NCI-H82 (cell line): ENCODE results near the gene TTLL11.
A peak's percentile ranks its signal among the peaks of the same experiment; 100 is the strongest.

Experiments
- DNase-seq: peaks from one replicate; lab custom pipeline; 2025; lab: John Stamatoyannopoulos, UW

Gene TTLL11

DNA sequence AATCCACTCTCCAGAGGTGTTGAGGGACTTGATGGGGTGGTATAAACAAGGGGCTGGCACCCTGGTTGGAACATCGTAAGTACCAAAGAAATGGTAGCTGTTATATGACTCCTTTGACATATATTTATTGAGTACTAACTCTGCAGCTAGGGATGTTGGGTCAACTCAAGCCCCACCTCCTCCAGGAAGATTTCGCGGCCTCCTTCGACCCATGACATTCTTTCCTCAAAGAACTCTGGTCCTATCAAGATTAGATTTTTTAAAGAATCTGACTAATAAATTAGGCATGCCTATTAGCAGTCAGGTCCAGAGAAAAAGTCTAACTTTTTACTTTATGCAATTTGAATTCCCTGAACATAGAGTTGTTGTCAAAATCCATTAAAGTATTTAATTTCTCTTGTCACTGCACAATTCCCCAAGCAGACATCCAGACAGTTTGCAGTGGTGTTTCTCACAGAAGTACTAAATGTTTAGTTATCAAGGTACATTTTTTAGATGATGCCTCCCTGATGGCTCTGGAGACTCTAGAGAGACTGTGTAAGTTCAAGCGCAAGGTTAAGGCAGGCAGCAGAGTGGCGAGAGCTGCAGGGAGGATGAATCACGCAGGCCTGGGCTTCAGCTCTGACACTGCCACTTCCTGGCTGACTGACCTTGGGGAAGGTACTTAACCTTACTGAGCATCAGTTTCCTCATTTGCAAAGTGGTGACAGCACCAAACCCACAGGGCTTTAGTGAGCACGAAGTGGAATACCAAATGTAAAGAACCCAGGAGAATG, 209.6 kb downstream of the TTLL11 start:
- DNase-seq = no peak

DNA sequence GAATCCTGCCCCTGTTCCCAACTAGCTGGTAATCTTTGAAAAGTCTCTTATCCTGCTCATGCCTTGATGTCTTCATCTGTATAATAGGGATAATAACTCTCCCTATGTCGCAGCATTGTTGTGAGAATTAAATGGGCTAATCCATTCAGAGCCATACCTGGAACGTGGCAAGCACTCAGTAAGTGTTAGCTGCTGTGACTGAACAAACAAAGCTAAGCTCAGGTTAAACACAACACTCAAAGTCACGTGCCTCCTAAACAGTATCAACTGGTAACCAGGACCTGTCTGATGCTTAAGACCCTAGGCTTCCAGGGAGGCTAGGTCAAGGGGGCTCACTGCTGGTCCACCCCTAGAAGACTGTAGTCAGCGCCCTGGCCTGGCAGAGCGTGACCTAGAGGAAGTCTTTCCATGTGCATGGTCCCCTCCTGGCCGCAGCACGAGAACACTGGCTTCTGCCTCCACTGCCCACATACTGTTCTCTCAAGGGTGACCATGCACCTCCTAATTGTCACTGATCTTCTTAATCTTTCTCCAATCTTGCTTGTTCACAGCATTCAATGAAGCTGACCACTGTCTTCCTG, 211.1 kb downstream of the TTLL11 start:
- no peak for DNase-seq

DNA sequence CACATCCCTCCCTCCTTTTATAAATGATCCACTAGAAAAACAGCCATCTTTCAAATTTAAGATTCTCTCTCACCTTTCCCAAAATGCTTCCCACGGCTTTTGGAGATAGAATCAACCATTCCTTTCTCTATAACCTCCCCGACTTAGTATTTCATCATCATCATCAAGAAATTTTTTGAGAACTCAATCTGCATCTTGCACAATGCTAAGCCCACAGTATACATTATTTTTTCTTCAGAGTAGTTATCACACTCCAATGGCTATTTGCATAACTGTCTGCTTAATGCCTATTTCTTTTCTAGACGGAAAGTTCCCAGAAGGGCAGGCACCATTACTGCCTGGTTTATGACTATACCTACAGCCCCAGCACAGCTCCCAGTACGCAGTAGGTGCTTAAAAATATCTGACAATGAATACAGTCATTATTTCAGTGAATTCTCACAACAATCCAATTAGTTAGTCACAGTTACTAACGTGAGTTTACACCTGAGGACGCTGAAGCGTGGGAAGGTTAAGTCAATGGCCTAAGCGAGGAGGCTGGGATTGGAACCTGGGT, 212.7 kb downstream of the TTLL11 start:
- no peak for DNase-seq

DNA sequence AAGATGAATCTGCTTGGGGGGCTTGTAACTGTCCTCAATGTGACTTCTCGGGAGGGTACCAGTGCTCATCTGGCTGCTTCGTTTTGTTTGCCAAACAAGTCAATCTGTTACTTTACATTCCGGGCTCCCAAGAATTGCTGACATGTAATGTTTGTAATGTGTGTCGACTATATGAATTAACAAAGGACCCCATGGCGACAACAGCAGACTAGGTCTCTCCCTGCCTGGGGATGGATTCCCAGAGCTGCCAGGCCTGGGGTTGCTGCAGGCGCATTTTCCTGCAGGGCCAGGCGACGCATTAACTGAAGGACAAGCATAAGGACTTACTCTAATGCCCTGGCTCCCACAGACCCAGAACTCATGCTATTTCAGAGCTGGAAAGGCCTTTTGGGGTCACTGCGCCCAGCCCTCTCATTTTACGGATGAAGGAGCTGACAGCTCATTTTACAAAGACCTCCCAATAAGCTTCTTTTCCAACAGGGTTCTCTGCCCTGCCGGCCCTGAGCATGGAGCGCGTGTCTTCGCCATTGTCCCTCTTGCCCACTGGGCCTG, 214.8 kb downstream of the TTLL11 start:
- no peak for DNase-seq

DNA sequence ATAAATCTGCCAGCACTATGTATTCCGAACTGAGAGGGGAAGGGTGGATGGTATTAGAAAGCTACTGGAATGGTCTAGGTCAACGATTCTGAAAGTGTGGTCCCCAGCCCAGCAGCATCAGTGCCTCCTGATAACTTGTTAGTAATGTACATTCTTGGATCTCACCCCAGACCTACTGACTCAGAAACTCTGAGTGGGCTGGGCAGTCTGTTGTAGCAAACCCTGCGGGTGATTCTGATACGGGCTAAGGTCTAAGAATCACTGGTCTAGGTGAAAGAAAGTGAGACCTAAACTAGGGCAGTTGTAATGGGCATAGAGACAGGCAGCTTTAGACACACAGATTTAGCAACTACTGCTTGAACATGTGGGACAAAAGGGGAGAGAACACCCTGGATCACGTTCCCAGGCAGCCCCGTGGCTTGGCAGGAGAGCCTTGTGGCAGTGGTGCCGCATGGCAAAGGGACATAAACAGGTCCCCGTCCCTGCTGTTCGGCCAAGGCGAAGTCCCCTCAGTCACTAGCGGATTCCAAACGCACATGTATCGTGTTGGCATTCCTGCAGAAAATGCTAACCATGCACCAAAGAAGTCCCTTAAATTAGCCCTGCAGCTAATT, 216.3 kb downstream of the TTLL11 start:
- no peak for DNase-seq

DNA sequence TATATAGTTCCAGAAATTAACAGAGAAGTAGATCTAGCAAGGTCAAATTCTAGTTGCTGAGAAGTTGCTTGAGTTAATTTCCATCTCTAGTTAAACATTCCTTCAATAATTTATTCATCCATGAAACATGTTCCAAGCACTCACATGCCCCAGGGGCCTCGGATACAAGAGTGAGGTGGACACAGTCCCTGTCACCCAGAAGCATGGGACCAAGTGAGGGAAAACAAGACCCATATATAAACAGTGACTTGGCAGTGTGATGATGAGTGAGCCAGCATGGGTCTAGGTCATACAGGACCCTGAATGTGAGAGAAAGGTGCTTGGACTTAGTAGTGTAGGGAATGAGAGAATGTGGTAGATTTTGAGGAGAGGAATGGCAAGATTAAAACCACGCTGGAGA, 216.9 kb downstream of the TTLL11 start:
- DNase-seq = no peak

DNA sequence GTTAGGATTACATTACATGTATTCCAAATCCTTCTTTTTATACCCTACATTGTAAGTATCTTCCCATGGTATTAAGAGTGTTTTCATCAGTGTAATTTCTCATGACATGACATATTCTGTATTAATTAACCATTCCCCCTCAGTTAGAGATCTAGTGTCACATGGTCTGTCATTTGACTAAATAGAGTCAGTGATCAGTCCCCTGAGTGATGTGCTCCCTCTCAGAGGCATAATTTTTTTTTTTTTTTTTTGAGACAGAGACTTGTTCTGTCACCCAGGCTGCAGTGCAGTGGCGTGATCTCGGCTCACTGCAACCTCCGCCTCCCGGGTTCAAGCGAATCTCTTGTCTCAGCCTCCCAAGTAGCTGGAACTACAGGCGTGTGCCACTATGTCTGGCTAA, 218.6 kb downstream of the TTLL11 start:
- no peak for DNase-seq

DNA sequence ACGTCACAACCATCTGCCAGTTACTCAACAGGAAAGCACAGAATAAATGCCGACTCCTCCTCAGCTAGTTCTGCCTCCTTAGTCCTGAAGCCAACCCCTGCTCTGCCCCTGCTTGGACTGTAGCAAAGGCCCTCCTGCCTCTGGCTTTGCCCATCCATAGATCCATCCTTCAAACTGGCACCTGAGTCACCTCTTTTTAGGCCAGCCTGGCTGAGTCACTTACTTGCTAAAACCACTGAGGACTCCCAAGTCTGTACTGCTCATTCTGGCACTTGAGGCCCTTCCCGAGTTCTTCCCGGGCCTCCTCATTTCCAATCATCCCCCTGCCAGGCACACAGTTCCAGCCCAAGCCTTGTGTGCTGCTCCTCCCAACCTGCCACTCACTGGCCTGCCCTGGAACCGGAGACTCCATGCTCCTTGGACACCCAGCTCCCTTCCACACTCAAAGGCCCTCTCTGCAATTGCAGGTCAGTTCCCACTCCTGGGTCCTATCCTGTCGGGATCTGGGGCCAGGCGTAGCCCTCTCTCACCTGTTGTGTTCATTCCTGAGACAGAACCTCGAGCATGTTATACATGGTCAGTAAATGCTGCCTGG, 221.6 kb downstream of the TTLL11 start:
- DNase-seq = no peak

DNA sequence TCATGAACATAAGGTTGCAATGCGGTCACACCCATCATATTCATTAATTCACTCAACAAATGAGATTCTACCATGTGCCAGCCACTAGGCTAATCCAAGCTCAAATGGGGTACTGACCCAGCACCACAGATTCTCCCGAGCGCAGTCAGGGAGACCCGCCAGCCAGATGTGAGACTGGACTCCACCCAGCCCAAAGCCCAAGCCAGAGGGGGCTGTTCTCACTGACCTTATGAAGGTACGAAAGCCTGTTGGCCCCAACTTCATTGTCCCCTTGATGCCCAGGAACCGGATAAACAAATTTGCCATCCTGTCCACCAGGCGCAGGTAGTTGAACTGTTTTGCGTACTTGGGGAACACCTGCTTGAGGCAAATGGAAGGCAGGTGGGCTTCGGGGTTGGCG, 222.8 kb downstream of the TTLL11 start:
- no peak for DNase-seq

DNA sequence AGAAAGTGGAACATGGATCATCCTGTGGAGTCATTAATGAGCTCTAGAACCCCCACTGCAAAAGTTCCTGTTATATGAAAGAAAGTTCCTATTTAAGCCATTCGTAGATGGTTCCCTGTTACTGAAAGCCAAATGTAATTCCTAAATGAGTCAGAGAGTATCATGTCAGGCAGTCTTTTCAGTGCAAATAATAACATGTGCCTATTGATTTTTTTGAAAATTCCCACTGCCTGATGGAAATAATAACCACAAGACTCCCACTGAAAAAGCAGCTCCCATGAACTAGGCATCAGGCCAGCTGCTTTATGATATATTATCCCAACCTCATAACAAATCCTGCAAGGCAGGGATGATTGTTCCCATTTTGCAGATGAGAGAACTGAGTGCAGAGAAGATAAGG, 224.5 kb downstream of the TTLL11 start:
- no peak for DNase-seq

DNA sequence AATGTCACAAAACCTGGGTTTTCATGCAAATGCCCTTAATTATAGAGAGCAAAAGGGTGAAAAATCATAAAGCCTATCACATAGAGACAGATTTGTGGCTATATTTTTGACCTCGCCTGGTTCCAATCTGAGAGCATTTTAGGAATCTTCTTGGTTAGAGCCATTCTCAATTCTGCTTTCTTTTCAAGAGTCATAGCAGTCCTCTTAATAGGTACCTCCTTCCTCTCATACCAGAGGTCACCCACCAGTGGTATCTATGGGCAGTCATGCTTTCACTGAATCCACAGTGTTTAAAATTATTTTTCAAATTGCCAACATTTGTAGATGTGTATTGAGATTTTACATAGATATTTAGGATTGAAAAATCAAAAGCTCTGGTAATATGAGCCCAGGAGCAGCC, 226.2 kb downstream of the TTLL11 start:
- DNase-seq = no peak

DNA sequence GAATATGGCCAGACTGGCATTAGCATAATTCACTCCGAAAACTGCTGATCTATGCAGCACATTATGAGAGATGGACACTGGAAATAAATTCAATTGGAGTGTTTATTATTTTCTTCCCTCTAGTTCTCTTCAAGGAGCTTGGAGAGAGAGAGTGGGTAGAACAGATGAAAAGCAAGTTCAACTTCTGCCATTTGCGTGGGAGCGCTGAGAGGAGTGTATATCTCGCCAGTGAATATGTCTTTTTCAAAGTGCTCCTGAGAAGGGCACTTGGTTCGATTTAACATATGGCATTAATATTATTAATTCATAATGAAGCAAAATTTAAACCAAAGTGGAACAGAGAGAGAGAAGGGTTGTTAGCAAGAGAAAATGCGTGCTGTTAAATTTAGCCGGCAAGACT, 227.2 kb downstream of the TTLL11 start:
- DNase-seq = no peak

DNA sequence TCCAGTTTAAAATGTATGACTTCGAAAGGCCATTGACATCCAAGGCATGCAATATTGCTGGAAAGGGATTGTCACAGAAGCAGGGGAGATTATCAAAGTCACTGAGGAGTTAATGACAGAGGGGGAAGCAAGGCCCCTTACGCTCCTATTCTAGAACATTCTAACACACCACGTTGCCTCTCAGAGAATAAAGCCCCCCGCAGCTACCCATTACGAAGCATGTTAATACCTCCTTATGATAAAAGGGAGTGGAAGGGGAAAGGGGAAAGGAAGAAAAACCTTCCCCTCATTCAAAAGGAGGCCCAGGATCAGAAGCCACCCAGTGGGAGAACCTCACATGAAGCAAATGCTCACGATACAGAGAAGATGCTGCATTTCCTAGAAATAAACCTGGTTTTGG, 228.0 kb downstream of the TTLL11 start:
- DNase-seq = no peak

DNA sequence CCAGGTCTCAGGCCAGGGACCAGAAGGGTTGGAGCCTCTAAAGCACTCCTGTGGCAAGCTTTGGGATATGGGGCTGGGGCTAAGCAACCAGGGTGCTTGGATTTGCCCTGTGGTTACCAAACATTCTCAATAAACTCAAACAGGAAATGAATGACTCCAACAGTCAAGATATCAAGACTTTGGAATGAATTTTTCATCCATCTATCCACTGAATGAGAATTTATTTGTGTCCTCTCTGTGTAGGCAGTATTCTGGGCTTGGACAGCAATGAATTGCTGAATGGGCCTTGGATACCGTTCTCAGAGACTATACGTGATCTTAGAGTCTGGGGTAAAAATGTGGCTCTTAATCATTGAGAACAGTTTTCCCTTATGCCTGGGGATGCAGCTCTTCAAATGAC, 229.2 kb downstream of the TTLL11 start:
- DNase-seq = no peak

DNA sequence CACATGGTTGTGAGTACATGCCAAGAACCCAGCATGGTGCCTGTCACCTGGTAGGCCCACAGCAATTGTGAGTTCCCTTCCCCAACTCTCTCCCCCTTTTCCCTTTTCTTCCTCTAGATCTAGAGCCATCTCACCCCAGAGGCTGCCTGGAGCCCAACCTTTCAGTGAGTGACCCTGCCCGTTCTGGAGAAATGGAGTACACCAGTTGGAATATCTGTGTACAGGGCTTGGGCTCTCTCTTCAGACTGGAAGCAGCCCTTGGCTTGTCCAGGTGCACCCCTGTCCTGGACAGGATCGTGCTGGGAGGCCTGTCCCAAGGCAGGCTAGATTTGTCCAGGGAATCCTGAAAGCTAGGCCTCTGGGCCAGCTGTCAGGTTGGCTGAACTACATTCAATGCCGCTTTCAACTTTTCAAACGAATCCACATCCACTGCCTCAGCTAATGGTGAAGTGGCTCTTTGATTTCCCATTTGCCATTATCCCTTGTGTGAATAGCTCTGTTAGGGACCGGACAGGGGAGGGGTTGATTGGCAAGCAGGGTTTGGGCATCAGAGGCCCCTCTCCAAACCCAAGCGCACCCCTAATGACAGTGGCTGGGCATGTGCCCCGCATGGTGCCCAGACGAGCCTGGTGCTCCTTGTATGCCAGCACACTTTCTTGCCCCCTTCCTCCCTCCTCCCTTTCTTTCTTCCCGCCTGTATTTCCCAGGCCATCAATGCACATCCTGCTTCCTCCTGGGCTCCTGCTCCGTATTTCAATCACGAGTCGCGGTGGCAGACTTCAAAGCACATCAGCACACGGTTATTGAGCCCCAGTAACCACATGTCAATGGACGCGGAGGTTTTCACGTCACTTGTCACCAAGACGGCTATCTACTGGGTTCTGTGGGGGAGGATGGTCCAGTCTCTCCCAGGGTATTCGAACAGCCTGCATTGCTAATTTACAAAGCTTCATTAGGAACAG, 230.5 kb downstream of the TTLL11 start:
- no peak for DNase-seq

DNA sequence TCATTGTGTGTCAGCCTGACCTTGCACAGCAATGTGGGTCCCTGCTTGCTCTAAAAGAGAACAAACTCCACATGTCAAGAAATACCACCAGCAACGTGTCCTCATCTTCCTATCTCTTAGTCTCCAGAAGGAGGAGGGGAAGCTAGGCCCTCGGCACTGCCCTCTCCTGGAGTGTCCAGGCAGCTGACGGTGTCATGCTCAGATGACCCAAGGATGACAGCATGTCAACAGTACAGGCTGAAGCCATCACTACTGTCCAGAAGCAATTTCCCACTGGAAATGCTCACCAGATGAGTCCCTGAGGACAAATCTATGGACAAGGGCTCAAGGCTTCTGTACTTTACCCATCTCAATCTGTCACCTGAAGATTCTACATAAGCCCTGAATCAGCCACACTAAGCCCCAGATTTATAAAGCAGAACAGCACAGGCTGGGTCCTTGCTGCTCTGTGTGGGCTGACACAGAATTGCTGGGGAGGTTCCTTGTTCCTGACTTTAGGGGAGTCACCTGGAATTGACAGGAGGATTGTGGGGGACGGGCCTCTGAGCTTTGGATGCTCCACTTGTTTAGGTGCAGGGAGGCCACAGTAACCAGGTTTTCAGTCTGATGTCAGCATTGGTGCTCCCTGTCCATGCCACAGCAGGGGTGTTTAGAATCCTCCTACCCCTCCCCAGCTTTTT, 231.5 kb downstream of the TTLL11 start:
- peak; percentile 65 for DNase-seq

DNA sequence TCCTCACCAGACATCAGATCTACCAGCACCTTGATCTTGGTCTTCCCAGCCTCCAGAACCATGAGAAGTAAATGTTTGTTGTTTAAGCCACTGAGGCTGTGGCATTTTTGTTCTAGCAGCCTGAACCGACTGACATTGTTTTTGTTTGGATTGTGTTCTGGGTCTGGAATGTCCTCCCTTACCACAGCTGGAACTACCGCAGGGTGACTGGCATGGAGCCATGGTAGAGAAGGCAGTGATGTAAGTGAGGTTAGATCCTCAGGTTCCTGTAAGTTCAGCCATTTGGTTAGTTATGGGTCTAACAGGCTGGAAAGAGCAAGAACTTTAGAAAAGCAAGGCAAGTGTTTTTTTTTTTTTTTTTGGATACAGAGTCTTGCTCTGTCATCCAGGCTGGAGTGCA, 232.4 kb downstream of the TTLL11 start:
- DNase-seq = no peak

DNA sequence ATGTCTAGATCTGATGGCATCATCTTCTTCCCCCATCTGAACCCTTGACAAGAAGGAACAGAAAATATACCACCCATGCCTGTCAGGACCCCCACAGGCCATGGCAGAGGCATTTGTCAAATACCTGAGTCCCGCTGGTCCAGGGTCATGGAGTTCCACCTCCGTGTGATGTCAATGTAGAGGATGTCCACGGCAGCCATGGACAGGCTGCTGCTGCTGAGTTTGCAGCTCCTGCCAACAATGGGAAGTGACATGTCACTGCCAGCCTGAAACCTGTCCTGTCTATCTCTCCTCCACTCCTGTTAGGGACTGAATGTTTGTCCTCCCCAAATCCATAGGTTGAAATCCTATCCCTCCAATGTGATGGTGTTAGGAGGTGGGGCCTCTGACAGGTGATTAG, 232.9 kb downstream of the TTLL11 start:
- DNase-seq = no peak

DNA sequence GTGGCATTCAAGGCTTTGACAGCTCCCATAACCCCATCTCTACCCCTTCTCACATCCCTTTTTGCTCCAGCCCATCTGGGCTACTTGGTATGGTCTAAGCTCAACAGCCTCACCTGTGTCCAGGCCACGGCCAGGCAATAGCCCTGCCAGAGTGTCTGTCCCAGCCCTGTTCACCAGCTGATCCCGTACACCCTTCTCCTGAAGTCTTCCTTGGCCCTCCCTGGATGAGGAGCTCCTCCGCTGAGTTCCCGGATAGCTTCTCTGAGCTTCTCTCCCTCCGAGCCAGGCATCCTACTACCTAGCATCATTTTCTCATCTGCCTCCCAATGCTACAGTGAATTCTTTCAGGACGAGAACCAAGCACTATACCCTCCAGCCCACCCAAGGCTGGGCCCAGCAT, 233.5 kb downstream of the TTLL11 start:
- DNase-seq = no peak

DNA sequence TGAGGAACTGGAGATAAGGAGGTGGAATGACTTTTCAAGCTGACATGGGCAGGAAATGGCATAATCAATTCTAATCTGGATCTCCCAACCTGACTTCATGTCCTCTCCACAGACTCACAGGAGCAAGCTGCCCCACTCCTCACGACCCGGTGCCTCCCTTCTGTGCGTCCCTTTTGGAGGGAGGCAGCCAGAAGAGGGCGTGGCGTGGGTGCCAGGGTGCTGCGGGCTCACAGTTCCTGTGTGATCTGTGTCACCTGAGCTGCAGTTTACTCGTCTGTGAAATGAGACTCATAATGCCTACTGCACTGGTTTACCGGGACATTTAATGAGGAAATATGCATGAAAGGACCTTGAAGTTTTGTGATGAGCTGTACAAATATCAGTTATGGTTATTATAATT, 234.3 kb downstream of the TTLL11 start:
- no peak for DNase-seq

DNA sequence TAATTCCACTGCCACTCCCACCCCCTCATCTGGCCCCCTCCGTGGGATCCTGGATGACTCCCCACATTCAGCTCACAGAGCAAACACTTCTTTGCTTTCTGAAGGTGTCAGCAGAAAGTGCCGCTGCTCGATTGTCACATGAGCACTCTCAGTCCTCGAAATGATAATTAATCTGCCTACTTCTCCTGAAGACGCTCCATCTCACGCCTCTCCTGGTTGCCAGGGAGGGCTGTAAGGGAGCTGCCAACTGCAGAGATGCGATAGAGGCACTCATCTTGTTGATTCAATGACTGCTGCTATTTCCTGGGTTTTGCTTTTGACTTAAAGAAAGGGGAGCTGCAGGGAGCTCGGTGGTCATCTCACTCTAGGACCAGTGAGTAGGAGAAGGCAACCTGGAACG, 235.2 kb downstream of the TTLL11 start:
- DNase-seq = no peak
